Skeletal muscle cell (primary cell): Measurements from ENCODE around the gene DCHS2.

Source experiments
- DNase-seq: peaks from one replicate; pipeline ENCODE4 v3.0.0-alpha.2; 2010; ENCODE audit warnings: low read depth
- H3K4me3 ChIP-seq: 2 replicates; pipeline ENCODE4 v1.5.1; 2011; ENCODE audit warnings: low read depth, mild to moderate bottlenecking, control low read depth, low read length, moderate library complexity

Gene DCHS2

DNA sequence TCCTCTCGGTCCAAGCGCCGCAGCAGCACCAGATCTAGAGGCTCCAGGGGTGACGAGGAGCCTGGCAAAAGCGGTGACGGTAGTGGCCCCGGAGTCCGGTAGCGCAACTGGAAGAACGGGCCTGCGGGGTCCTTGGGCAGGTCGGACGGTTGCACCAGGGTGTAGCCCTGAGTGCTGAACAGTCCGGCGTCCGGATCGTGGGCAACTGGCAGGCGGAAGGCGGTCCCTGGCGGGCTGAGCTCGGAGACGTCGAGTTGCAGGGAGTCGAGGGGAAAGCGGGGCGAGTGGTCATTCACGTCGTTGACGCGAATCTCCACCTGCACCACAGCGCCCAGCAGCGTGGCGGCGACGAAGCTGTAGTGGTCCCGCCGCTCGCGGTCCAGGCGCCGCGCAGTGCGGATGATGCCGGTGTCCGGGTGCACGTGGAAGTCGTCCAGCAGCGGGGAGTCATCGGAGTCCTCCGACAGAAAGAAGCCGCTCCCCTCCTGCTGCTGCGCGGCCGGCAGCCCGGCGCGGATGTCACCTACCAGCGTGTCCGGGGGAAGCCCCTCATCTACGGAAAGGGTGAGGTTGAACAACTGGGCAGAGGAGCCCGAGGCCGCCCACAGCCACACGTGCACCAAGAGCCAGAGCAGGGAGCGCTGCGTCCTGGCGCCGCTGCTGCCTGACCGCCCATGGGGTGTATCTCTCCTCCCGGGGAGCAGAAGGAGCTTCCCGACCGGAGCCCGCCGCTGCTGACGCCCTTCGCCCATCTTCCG lies 837 bp downstream of the DCHS2 start:
- DNase-seq = no peak
- peak overlapping the region; percentile 34 for H3K4me3 ChIP-seq

DNA sequence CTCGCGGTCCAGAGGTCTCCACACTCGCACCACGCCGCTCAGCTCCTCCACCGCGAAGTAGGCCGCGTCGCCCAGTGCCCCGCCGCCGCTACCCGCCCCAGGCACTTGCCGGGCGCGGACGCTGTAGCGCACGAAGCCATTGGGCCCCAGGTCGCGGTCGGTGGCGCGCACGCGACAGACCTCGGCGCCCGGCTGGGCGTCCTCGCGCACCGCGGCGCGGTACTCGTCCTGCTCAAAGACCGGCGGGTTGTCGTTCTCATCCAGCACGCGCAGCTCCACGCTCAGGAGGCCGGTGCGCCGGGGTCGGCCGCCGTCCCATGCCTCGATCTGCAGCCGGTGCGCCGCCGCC lies 1.4 kb downstream of the DCHS2 start:
- no peak for DNase-seq
- no peak overlapping the region for H3K4me3 ChIP-seq

DNA sequence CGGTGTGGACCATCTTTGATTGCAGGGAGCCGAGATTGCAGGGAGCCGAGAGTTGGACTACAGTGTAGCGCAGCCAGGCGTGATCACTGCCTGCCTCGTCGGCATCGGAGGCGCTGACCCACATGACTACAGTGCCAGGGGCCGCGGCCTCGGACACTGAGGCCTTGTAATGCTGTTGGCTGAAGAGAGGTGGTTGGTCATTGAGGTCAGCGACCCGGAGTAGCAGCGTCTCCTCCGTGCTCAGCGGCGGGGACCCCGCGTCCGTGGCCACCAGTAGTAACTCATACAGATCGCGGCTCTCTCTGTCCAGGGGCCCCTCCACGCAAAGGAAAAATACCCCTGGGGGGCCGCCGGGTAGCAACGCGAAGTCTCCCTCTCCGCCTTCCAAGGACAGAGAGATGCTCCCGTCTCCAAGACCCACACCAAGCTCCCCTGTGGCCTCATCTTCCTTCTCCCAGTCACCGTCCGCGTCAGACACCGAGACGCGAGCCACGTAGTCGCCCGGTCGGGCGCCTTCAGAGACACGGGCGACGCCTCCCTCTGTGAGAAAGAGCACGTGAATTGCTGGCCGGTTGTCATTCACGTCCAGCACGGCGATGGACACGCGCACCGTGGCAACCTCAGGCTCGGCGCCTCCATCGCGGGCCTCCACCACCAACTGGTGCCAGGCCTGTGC lies 1.9 kb downstream of the DCHS2 start:
- H3K4me3 ChIP-seq = no peak overlapping the region
- no peak for DNase-seq

DNA sequence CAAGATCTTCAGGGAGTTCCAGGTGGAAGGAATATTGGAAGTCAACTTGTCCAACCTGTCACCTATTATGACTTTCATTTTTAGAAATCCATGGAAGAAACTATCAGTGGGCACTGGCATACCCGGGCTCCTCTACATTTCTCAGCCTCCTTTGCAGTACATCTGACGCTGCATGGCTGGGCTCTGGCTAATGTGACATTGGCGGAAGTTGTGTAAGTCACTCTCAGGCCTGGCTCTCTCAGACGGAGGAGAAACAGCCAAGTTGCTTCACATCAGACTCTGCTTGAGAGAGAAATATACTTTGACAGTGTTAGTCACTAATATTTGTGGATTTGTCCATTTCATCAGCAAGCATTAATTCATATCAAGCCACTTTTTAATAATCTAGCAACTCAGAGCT lies 4.5 kb downstream of the DCHS2 start:
- DNase-seq = no peak
- no peak overlapping the region for H3K4me3 ChIP-seq

DNA sequence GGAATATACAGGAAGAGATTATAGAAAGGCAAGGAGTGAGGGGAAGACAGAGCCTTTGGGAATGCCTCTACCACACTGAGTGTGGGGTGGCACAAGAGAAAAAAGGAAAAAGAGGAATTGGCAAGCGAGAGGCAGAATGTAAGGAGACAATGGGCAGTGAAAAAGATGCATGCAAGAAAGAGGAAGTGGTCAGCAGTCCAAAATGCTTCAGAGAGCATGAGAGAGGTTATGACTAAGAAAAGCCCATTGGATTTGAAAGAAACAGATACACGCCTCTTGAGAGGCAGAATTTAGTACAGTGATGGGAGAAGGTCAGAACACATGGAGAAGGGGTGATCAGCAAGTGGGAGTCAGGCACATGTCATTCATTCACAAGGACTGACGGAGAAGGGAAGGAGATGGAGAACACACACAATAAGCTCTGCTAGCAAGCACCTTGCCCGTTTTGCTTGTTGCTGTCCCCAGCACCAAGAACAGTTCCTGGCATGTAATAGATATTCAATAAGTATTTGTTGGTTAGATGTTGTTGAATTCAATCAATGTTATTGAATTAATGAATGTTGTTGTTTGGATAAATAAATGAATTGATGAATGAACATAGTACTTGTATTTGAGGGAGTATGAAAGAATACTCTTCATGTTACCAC lies 6.3 kb downstream of the DCHS2 start:
- H3K4me3 ChIP-seq = no peak overlapping the region
- no peak for DNase-seq

DNA sequence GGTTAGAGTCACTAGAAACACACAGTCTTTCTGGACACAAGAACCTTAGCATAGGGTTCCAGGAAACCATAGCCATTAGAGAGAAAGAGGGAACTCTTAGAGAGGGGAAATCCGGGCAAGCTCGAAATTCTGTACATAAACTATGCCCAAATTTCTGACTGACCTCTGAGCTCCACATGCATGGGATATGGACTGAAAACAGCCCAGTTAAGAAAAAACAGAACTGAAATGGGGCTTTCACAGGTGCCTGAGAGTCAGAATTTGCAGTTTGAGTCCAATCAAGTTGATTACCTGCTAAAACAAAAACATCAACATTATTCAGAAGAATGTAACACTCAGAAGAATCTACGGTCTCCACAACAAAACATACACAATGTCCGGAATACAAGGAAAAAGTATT lies 13.1 kb downstream of the DCHS2 start:
- H3K4me3 ChIP-seq = no peak overlapping the region
- no peak for DNase-seq

DNA sequence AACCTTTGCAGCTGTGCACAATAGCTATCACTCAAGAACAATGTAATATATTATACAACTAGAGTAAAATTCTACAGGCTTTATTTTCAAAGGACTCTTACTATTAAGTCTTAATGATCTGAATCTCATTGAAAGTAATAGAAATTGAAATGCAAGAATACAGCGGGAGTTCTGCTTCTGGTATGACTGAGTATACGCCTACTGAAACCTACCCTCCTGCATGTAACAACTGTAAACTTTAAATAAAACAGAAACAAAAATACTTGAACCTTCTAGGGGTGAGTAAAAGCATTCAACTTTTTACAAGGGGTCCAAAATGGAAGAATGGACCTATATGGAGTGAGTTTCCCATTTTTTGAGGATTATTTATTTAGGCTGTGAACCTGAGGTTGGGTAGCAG lies 13.5 kb downstream of the DCHS2 start:
- DNase-seq = no peak
- H3K4me3 ChIP-seq = no peak overlapping the region

DNA sequence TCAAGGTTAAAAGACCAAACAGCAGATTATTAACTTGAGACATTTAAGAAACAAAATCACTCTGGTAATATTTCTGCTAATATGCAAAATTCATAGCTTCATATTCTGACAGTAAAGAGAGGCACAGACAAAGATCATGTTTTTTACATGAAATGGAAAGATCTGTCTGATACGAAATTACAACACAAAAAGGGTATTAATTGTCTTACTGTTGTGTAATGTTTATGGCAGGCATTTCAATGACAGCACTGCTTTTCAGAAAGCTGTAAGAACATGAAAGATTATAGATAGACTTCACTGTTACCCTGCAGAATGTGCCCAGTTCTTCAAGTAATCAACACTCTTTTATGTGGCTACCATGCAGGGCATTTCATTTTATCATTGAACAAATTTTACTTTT lies 15.4 kb downstream of the DCHS2 start:
- no peak for DNase-seq
- no peak overlapping the region for H3K4me3 ChIP-seq

DNA sequence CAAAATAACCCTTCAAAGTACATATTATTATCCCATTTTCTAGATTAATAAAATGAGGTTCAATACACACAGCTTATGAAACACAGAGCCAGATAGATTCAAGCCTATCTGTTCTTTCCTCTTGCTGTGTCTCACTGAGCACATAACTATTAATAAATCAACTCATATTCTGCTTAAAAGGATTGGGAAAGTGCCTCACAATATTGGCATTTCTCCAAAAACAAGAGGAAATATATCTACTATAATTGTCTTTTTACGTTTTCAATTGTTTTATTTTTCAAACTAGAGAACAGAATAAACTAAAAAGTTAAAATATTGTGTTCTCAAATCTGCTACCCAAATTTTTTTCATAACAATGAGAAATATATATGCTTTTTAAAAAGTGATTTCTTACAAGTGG lies 15.8 kb downstream of the DCHS2 start:
- no peak for DNase-seq
- H3K4me3 ChIP-seq = no peak overlapping the region

DNA sequence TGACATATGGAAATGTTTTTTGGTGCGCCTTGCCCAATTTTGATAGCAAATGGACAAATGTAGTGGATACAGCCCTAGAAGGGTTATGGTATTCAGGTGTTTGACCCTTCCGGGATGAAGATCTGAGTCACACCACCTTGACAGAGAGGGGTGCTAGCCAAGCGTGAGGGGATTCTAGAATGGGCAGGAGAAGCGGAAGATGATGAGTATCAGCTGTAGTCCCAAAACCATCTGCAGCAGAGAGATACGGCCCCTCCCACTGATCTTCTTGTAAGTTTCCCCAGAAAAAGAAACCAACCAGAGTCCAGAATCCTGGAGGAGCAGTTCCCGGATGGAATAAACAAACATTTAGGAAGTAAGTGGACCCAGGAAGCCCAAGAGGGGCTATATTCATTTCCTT lies 18.1 kb downstream of the DCHS2 start:
- DNase-seq = no peak
- no peak overlapping the region for H3K4me3 ChIP-seq

DNA sequence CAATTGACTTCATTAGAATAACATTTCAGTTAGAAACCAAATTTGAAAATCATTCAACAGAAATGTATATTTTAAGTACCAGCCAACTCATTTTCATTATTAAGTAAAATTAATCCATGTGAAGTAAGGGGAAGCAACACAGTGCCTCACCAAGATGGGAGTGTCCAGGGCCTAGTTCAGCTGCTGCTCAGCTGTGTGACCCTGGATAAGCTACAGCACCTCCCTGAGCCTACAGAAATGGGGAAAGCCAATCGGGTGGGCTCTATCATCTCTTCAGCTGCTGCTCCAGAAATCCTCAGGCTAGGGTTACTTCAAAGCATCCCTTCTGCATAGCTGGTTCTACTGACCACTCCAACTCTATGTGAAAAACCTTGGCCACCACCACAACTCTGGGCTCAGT lies 18.7 kb downstream of the DCHS2 start:
- DNase-seq = no peak
- no peak overlapping the region for H3K4me3 ChIP-seq

DNA sequence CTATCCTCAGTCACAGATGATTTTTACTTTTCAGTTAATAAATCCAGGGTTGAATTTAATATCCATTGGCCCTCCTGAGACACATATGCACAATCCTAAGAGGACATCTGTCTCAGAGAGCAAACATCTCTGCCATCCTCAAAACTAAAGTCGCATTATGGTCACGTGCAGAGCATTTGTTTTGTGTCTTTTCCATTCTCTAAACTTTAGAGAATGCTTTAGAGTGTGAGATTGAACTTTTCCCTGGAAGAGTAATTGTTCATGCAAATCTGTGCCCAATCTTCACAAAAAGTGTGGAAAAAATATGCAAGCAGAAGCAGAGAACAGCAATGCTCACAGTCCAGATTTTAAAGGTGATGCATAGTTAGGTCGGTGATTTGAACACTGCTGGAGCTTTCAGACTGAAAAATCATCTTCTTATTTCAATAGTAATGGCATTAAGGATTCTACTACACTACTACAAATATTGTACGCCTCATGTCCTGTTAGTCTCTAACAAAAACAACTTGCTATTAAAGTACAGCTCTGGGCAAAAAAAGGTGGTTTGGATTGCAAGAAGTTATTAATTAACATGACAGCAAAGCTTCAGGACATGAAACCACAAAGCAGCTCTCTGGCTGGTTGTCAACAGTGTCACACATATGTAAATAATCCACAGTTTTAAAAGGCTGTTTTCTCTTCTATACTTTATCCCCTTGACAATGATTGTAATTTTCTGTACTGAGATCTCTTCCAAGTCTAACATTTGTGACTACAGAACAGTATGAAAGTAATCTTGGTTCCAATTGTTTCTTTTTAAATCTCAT lies 19.9 kb downstream of the DCHS2 start:
- no peak overlapping the region for H3K4me3 ChIP-seq
- DNase-seq = no peak

DNA sequence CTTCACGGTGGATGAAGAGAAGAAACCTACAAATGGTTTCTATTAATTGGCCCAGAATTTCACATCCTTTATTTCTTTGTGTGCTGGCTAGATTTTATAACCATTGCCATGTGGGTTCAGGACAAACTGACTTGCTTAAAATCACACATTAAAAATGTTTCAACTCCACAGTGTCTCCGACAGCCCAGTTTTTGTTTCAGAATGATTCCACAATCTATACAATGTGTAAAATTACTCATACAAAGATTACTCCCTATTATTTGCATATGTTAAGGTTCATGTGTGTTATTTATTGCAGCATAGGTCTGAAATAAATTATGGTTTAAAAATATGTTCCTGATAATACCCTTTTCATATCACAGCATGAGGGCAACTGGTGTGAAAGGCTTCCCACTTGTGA lies 20.6 kb downstream of the DCHS2 start:
- H3K4me3 ChIP-seq = no peak overlapping the region
- DNase-seq = no peak

DNA sequence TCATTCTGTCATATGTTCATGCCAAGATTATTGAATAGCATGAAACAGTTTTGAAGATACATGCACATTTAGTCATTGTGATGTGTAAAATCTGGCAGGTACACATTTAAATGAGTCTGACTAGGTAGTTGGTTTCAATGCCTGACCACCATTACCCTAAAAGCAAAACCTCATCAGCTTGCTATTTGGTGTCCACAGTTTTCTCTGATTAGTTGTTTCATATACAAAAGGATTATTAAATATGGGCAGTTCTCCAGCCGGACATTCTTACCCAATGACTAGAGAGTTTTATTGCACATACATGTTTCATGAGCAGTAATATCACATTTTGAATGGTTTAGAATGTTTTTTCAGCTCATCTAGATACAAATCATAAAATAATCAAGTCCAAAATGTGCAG lies 23.7 kb downstream of the DCHS2 start:
- no peak overlapping the region for H3K4me3 ChIP-seq
- peak; percentile 12 for DNase-seq

DNA sequence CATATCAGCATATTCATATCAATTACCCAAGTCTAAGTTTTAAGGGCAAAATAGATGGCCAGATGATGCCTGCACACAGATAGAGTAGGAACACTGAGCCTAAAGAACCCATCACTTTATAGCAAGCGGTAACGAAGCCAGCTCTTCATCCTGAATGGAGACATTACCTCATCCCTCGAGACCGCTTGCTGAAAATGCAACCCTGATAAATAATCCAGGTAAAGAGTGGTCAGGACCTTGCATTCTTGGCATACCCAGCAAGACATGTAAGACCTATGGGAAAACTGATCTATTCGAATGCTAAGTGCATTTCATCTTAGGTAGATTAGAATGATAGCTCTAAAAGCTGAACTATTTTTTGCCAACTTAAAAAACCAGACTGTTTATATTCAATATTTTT lies 25.3 kb downstream of the DCHS2 start:
- H3K4me3 ChIP-seq = no peak overlapping the region
- DNase-seq = no peak

DNA sequence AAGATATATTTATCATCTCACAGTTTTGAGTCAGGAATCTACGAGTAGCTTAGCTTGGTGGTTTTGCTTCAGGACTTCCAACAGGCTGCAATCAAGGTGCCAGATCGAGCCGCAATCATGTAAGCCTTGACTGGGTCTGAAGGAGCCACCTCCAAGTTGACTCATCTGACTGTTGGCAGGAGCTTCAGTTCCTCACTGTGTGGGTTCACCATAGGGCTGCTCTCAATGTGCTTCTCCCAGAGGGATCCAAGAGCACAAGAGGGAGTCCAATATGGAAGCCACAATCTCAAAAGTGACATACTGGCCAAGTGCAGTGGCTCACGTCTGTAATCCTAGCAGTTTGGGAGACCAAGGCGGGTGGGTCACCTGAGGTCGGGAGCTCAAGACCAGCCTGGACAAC lies 26.5 kb downstream of the DCHS2 start:
- DNase-seq = peak; percentile 20

DNA sequence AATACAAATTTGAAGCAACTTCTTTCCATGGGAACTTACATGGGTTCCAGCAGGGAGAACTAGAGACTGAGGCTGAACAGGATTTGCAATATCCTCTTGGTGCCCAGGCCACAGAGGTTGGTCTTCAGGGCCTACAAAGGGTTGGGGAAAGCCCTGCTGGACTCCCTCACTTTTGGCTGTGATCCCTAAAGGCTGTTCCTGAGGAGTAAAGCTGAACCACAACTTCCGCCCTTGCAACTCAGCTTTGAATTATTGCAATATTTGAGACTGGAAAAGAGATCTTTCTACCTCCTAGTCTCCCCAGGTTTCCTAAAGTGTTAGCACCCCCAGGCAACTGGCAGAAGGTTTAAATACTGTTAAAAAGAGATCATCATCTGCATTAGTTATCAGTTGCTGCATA lies 26.9 kb downstream of the DCHS2 start:
- H3K4me3 ChIP-seq = no peak overlapping the region
- no peak for DNase-seq

More for the DNA sequence above, 26.5 kb downstream of the DCHS2 start:
- H3K4me3 ChIP-seq = no peak overlapping the region

DNA sequence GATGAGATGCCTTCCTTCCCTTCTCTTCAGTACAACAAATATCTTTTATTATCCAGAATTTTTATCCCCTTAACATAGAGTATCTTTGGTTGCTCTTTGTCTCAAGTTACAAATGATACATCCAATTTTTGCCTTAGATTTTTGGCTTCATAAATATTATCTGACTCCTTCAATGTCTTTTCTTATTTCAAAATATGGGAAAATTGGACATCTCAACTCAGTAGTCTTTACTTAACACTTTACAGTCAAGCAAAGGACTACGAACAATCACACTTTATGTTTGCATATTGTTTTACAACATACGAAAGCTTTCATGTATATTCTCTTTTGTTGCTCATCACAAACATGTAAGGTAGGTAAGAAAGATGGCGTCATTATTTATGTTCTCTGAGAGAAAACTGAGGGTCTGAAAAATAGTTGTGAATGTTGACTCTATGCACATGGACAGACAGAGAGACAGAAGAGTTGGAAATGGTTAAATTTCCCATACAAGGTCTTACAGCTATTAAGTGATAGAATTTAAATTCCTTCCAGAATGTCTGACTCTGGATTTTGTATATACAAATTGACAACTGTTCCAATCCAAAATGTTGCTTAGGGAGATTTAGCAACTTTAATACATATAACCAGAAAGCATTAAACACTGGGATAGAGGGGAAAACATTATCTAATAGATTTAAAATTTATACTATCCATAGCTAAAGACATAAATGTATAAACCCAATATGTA lies 29.4 kb downstream of the DCHS2 start:
- DNase-seq = no peak
- no peak overlapping the region for H3K4me3 ChIP-seq

DNA sequence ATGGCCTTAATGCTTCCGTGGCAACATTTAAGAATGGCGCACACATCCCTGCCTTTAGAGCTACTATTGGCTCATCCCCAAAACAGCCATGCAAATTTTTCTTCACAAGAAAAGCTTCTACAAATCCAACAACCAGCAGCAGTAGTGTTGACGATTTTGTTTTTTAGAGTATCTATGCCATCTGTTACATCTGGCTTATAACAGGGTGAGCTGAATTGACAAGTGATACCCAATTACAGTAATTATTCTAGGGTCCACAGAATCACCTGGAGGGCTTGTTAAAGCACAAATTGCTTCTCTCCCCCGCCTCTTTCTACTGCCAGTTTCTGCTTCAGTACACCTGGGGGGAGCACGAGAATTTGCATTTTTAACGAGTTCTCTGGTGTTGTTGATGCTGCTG lies 34.1 kb downstream of the DCHS2 start:
- H3K4me3 ChIP-seq = no peak overlapping the region
- DNase-seq = no peak

DNA sequence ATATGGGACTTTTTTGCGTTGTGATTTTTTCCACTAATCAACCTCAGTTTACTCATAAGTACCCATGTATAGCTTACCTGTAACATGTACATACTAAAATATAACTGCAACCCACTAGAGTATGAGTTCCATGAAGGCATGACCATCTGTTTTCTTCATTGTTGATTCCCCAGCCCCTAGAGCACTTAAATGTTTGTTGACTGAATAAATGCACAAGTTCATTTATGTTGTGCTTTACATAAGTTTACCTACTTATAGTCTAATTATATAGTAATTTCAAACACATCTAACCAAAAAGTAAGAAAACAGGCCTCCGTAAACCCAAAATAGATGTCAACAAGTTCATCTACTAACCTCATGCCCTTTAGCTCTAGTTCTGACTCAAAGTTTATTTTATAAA lies 34.7 kb downstream of the DCHS2 start:
- DNase-seq = no peak
- H3K4me3 ChIP-seq = no peak overlapping the region
